Neutrophil (primary cell): ENCODE data around the gene DCLK1.

Experiments used
- H3K27ac ChIP-seq: fragments of 200-600 bp; sonication (generic); 2 replicates; pipeline ENCODE4 v1.5.1; 2016; ENCODE audit warnings: mild to moderate bottlenecking, moderate library complexity
- H3K27me3 ChIP-seq: fragments of 200-600 bp; sonication (generic); 2 replicates; pipeline ENCODE4 v1.6.0; 2016; ENCODE audit warnings: mild to moderate bottlenecking
- H3K36me3 ChIP-seq: fragments of 200-600 bp; sonication (generic); 2 replicates; pipeline ENCODE4 v1.5.1; 2017
- H3K4me1 ChIP-seq, 2 experiments: fragments of 200-600 bp in 1 of 2; sonication (generic) in 1 of 2; 1 replicate in 1 of 2; 2 replicates in 1 of 2; pipeline versions ENCODE4 v1.5.1 to v1.6.1; 2013 to 2016; ENCODE audit warnings: low read depth in 1 of 2, low read length in 1 of 2, mild to moderate bottlenecking in 1 of 2, moderate library complexity in 1 of 2; ENCODE audit not compliant: control insufficient read depth in 1 of 2, insufficient read depth in 1 of 2
- H3K4me3 ChIP-seq, 2 experiments: fragments of 200-600 bp in 1 of 2; sonication (generic) in 1 of 2; 1 replicate in 1 of 2; 2 replicates in 1 of 2; pipeline ENCODE4 v1.5.1; 2013 to 2016; ENCODE audit warnings: low read depth in 1 of 2, low read length in 1 of 2, mild to moderate bottlenecking in 1 of 2, moderate library complexity in 1 of 2
- H3K9me3 ChIP-seq: fragments of 200-600 bp; sonication (generic); 2 replicates; pipeline ENCODE4 v1.5.1; 2016
- CTCF ChIP-seq: fragments of 200-600 bp; sonication (generic); IDR thresholded peaks from 2 replicates; pipeline ENCODE4 v1.5.1; 2016; ENCODE audit warnings: antibody characterized with exemption

The DCLK1 gene

GRCh38 chr13:35925669-35926068, 205.5 kb downstream of the DCLK1 start:
- Histone ChIP-seq H3K9me3 (no peaks in the 10 kb centered on the region), H3K27ac (no peak overlapping the region), H3K4me1 (no peaks in the 10 kb centered on the region), H3K27me3 (no peaks in the 10 kb centered on the region), H3K36me3 (no peaks in the 10 kb centered on the region), H3K4me3 (no peak overlapping the region)
- TF ChIP-seq CTCF: no peak

GRCh38 chr13:35923347-35923746, 207.8 kb downstream of the DCLK1 start:
- no peaks in the 10 kb centered on the region for H3K4me1 ChIP-seq
- TF ChIP-seq CTCF: no peak
- H3K36me3 ChIP-seq: no peaks in the 10 kb centered on the region
- H3K27me3 ChIP-seq: no peaks in the 10 kb centered on the region
- H3K9me3 ChIP-seq: no peaks in the 10 kb centered on the region
- H3K4me3 ChIP-seq: no peak overlapping the region
- H3K27ac ChIP-seq: no peak overlapping the region

GRCh38 chr13:35920816-35921215, 210.4 kb downstream of the DCLK1 start:
- peaks cover 5% of the 10 kb centered on the region for H3K27me3 ChIP-seq
- H3K4me1 ChIP-seq: no peaks in the 10 kb centered on the region
- no peak for TF ChIP-seq CTCF
- no peaks in the 10 kb centered on the region for H3K36me3 ChIP-seq
- H3K4me3 ChIP-seq: no peak overlapping the region
- no peak overlapping the region for H3K27ac ChIP-seq
- no peaks in the 10 kb centered on the region for H3K9me3 ChIP-seq

- Histone ChIP-seq H3K9me3 (no peaks in the 10 kb centered on the region), H3K4me1 (no peaks in the 10 kb centered on the region), H3K36me3 (no peaks in the 10 kb centered on the region), H3K27ac (no peak overlapping the region), H3K4me3 (no peak overlapping the region), H3K27me3 (peaks cover 5% of the 10 kb centered on the region)
- TF ChIP-seq CTCF: no peak
These were observed 213.1 kb downstream of the DCLK1 start for GRCh38 chr13:35917942-35918645.

- no peaks in the 10 kb centered on the region for H3K36me3 ChIP-seq
- no peak overlapping the region for H3K27ac ChIP-seq
- peaks cover 5% of the 10 kb centered on the region for H3K27me3 ChIP-seq
- no peaks in the 10 kb centered on the region for H3K9me3 ChIP-seq
- H3K4me1 ChIP-seq: no peaks in the 10 kb centered on the region
- TF ChIP-seq CTCF: no peak
- H3K4me3 ChIP-seq: no peak overlapping the region
These were observed 213.8 kb downstream of the DCLK1 start for GRCh38 chr13:35917252-35917941.
